ENCODE results near the gene SMIM5. TPM values are rescaled to one million over a fixed set of nuclear protein-coding genes. Genes with fewer than 3 reads are reported as not detected.

SMIM5 gene
- total and polyA plus RNA-seq, 2 of the 13 experiments (the other 11 are each of a cell fraction or from before 2014, with no cell fraction given), result not detected

GRCh38 chr17:75610103-75610984 is 22.9 kb upstream of the SMIM5 start (continued):
- TF ChIP-seq MTA1 (CRISPR knock-in tag; IDR thresholded peaks at IDR 0.05; ENCODE audit: borderline replicate concordance), result no peak; the same call in 1 of the 2 replicates
- no peak for TF ChIP-seq NFE2L2 (IDR thresholded peaks at IDR 0.05; ENCODE audit: low read length)
- no peak for TF ChIP-seq ZNF724P (CRISPR knock-in tag; IDR thresholded peaks at IDR 0.05; ENCODE audit: borderline replicate concordance)
- no peak for TF ChIP-seq ZNF670 (CRISPR knock-in tag; IDR thresholded peaks at IDR 0.05; ENCODE audit: borderline replicate concordance)
- no peak for TF ChIP-seq RNF2 (conservative IDR thresholded peaks at IDR 0.05; ENCODE audit: low read depth)
- peak; percentile 54 for TF ChIP-seq HNF1B (CRISPR knock-in tag; IDR thresholded peaks at IDR 0.05)
- TF ChIP-seq DR1 (CRISPR knock-in tag; IDR thresholded peaks at IDR 0.05), result 0 out of 2 replicates have a peak, but pooled peaks have one; percentile 31
- peak; percentile 91 for TF ChIP-seq NCOR1 (IDR thresholded peaks at IDR 0.05; ENCODE audit: borderline replicate concordance, low read length)
- peak; percentile 90 for TF ChIP-seq GATAD2A (CRISPR knock-in tag; IDR thresholded peaks at IDR 0.05)
- peak; percentile 68; the same call in 1 of the 2 replicates for TF ChIP-seq MZF1 (CRISPR knock-in tag; IDR thresholded peaks at IDR 0.05; ENCODE audit: borderline replicate concordance)
- peak in 1 of 2 experiments; percentile 17; a peak in 1 of 4 replicates for TF ChIP-seq EP300 (IDR thresholded peaks at IDR 0.05; ENCODE audit: low read depth in 2 of 2, low read length in 2 of 2)
- peak; percentile 36; the same call in 1 of the 2 replicates for TF ChIP-seq EP300 (CRISPR knock-in tag; IDR thresholded peaks at IDR 0.05; ENCODE audit: borderline replicate concordance)
- TF ChIP-seq ZNF616 (CRISPR knock-in tag; IDR thresholded peaks at IDR 0.05; ENCODE audit: low read depth), result no peak
- peak; percentile 60 for TF ChIP-seq SAP130 (CRISPR knock-in tag; IDR thresholded peaks at IDR 0.05; ENCODE audit: low read depth)
- no peak for TF ChIP-seq ZEB1 (IDR thresholded peaks at IDR 0.05; ENCODE audit: insufficient replicate concordance, low read depth)
- TF ChIP-seq IRF2 (CRISPR knock-in tag; IDR thresholded peaks at IDR 0.05), result no peak
- TF ChIP-seq STAG1 (CRISPR knock-in tag; IDR thresholded peaks at IDR 0.05), result peak; percentile 4; the same call in 1 of the 2 replicates
- peak; percentile 91 for TF ChIP-seq FOSL2 (CRISPR knock-in tag; IDR thresholded peaks at IDR 0.05)
- TF ChIP-seq, protein P1, sequence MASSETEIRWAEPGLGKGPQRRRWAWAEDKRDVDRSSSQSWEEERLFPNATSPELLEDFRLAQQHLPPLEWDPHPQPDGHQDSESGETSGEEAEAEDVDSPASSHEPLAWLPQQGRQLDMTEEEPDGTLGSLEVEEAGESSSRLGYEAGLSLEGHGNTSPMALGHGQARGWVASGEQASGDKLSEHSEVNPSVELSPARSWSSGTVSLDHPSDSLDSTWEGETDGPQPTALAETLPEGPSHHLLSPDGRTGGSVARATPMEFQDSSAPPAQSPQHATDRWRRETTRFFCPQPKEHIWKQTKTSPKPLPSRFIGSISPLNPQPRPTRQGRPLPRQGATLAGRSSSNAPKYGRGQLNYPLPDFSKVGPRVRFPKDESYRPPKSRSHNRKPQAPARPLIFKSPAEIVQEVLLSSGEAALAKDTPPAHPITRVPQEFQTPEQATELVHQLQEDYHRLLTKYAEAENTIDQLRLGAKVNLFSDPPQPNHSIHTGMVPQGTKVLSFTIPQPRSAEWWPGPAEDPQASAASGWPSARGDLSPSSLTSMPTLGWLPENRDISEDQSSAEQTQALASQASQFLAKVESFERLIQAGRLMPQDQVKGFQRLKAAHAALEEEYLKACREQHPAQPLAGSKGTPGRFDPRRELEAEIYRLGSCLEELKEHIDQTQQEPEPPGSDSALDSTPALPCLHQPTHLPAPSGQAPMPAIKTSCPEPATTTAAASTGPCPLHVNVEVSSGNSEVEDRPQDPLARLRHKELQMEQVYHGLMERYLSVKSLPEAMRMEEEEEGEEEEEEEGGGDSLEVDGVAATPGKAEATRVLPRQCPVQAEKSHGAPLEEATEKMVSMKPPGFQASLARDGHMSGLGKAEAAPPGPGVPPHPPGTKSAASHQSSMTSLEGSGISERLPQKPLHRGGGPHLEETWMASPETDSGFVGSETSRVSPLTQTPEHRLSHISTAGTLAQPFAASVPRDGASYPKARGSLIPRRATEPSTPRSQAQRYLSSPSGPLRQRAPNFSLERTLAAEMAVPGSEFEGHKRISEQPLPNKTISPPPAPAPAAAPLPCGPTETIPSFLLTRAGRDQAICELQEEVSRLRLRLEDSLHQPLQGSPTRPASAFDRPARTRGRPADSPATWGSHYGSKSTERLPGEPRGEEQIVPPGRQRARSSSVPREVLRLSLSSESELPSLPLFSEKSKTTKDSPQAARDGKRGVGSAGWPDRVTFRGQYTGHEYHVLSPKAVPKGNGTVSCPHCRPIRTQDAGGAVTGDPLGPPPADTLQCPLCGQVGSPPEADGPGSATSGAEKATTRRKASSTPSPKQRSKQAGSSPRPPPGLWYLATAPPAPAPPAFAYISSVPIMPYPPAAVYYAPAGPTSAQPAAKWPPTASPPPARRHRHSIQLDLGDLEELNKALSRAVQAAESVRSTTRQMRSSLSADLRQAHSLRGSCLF (CRISPR knock-in tag; IDR thresholded peaks at IDR 0.05; ENCODE audit: borderline replicate concordance), result no peak
- TF ChIP-seq NFKBIZ (CRISPR knock-in tag; IDR thresholded peaks at IDR 0.05), result peak; percentile 29; the same call in 1 of the 2 replicates
- TF ChIP-seq LCORL (IDR thresholded peaks at IDR 0.05), result no peak
- TF ChIP-seq LCORL (CRISPR knock-in tag; IDR thresholded peaks at IDR 0.05), result peak; percentile 87

Measured in HepG2 (cell line).